GM06990 (cell line): ENCODE data around the gene CENPK.

Experiments
- DNase-seq: peaks from one replicate; pipeline ENCODE4 v3.0.0-alpha.2; 2011; ENCODE audit not compliant: insufficient read length; ENCODE audit errors: extremely low read depth
- H3K27me3 ChIP-seq: replicated peaks from 2 replicates; pipeline ENCODE4 v1.6.0; 2011; ENCODE audit warnings: low read length; ENCODE audit not compliant: control insufficient read depth, insufficient read depth
- H3K36me3 ChIP-seq: 2 replicates; pipeline ENCODE4 v1.5.1; 2011; ENCODE audit warnings: low read length; ENCODE audit not compliant: control insufficient read depth, insufficient read depth
- H3K4me3 ChIP-seq: replicated peaks from 2 replicates; pipeline ENCODE4 v1.5.1; 2011; ENCODE audit warnings: low read depth, mild to moderate bottlenecking, control low read depth, low read length
- CTCF ChIP-seq: IDR thresholded peaks from 2 replicates; pipeline ENCODE4 v1.5.1; 2011; ENCODE audit warnings: low read length, control low read depth, mild to moderate bottlenecking, inconsistent platforms; ENCODE audit not compliant: insufficient read depth, poor library complexity, severe bottlenecking

Gene CENPK

DNA sequence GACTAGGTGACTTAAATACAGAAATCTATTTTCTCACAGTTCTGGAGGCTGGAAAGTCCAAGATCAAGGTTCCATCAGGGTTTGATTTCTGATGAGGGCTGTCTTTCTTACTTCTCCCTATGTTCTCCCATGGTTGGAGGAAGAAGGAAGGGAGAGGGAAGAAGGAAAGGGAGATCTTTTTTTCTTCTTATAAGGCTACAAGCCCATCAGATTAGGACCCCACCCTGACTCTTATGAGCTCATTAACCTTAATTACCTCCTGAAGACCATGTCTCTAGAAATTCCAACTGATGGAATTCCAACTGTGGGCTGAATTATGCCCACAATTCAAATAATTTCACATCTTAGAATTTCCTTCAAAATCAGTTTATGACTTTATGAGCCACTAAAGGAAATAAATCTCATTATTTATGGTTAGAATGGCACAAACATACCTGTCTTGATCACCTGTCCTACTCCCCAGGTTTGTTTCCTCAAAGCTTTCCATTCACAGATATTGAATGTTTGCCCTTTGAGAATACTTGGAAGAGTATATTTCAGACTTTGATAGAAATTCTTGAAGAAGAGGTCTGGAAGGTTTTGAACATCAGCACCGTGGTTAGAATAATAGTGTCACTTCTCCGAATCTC lies 7.7 kb upstream of the CENPK start:
- TF ChIP-seq CTCF, result no peak
- no peak overlapping the region for H3K4me3 ChIP-seq
- DNase-seq, result no peak
- no peaks in the 10 kb centered on the region; the same call in none of the 2 replicates for H3K36me3 ChIP-seq
- no peaks in the 10 kb centered on the region for H3K27me3 ChIP-seq

DNA sequence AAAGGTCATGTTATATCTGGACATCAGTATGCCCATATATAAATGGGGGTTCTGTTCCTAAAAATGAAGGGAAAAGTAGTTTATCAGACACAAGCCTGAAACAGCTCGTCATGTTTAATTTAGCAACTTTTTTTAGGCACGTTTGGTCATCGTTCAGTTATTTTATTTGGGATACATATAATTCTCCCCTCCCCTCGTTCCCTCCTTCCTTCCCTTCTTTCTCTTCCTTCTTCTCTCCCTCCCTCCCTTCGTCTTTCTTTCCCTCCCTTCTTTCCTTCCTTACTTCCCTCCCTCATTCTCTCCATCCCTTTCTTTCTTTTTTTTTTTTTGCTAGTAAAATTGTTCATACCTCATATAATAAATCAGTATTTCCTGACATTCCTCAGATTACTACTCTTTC lies 3.5 kb upstream of the CENPK start:
- H3K4me3 ChIP-seq, result no peak overlapping the region
- H3K36me3 ChIP-seq, result no peaks in the 10 kb centered on the region
- no peaks in the 10 kb centered on the region for H3K27me3 ChIP-seq
- TF ChIP-seq CTCF, result no peak
- no peak for DNase-seq

DNA sequence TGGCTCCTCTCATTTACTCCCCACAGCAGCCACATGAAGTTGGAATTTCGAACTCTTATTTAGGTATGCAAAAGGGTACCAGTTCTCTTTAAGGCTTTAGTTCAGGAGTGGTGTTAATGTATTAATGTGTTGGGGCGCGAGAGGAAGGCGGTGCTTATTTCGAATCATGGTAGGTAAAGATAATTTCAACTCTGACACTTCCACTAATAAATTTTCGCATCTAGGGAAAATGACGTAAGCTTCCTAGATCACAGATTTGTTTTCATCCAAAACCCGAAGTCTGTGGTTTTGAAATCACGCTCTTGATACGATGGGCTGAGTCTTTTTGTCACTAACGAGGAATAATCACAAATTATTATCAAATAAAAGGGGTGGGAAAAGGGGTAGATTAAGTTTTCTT lies 809 bp upstream of the CENPK start:
- DNase-seq, result no peak
- Histone ChIP-seq H3K4me3 (peak overlapping the region; percentile 75), H3K36me3 (no peaks in the 10 kb centered on the region; the same call in 1 of the 2 replicates)

DNA sequence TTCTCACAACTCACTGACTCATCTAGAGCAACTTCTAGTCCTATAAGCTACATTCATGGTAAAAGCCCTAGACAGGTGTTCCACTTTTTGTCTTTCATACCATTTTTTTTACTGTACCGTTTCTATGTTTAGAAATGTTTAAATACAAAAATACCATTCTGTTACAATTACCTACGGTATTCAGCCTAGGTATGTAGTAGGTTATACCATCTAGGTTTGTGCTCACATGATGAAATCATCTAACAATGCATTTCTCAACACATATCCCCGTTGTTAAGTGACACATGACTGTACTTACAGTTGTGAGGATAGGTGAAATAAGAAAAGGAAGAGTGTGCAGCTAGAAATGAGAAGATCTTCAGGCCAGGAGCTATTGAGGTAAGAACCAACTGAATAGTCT lies 6.2 kb downstream of the CENPK start:
- Histone ChIP-seq H3K4me3 (no peak overlapping the region), H3K36me3 (no peaks in the 10 kb centered on the region; the same call in 1 of the 2 replicates), H3K27me3 (no peaks in the 10 kb centered on the region)
- TF ChIP-seq CTCF, result no peak
- DNase-seq, result no peak

More for the DNA sequence above, 809 bp upstream of the CENPK start:
- no peak for TF ChIP-seq CTCF
- H3K27me3 ChIP-seq, result no peaks in the 10 kb centered on the region

GRCh38 chr5:65556181-65556580 lies 6.8 kb downstream of the CENPK start:
- Histone ChIP-seq H3K4me3 (no peak overlapping the region), H3K27me3 (no peaks in the 10 kb centered on the region), H3K36me3 (no peaks in the 10 kb centered on the region; the same call in 1 of the 2 replicates)
- DNase-seq, result no peak
- TF ChIP-seq CTCF, result no peak

DNA sequence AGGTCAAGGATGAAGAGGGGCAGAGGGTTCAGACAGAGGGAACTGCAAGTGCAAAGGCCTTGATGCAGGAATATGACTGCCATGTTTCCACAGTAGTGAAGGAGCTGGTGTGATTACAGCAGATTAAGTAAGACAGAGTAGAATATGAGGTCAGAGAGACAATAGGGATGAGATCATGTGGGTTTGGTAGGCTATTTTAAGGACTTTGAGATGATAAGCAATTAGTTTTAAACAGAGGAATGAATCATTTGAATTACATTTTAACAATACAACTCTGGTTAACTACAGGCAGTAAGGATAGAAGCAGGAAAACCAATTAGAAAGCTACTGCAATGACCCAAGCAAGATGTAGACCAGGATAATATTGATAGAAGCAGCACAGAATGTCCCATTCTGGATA lies 7.7 kb downstream of the CENPK start:
- Histone ChIP-seq H3K4me3 (no peak overlapping the region), H3K36me3 (no peaks in the 10 kb centered on the region; the same call in 1 of the 2 replicates), H3K27me3 (no peaks in the 10 kb centered on the region)
- no peak for TF ChIP-seq CTCF
- DNase-seq, result no peak
